NAMALWA (cell line): Measurements from ENCODE around the gene CCDC157.

Experiments used
- DNase-seq: peaks from one replicate; pipeline ENCODE4 v3.0.0-alpha.2; 2015; ENCODE audit warnings: low spot score

CCDC157 gene

DNA sequence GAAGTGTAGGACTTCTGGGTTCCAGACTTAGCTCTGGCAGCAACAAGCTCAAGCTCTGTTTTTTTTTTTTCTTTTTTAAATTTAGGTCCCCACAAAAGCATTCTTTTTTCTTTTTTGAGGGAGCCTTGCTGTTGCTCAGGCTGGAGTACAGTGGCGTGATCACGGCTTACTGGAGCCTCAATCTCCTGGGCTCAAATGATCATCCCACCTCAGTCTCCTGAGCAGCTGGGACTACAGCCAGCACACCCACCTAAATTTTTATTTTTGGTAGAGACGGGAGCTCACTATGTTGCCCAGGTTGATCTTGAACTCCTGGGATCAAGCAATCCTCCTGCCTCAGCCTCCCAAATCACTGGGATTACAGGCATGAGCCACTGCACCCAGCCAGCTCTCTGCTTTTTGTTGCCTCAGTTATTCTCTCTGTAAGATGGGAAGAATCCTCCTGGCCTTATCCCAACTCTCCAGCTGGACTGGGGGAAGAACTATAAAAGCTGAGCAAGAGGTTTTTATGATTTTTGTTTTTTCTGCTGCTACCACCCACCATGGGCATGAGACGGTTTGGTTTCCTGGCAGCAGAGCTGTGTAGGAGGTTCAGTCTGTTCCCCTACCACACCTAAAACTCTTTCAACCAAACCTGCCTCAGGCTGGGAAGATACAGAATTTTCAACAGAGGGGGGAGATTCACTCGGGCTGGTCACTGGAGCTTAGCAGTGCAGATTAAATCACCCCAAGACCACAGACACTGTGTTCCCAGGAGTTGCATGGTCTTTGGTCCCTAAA is 57.1 kb downstream of the CCDC157 start:
- no peak for DNase-seq

GRCh38 chr22:30414525-30415047 is 57.8 kb downstream of the CCDC157 start:
- DNase-seq: no peak

- DNase-seq: no peak
These were observed 59.6 kb downstream of the CCDC157 start for GRCh38 chr22:30416403-30416802.

DNA sequence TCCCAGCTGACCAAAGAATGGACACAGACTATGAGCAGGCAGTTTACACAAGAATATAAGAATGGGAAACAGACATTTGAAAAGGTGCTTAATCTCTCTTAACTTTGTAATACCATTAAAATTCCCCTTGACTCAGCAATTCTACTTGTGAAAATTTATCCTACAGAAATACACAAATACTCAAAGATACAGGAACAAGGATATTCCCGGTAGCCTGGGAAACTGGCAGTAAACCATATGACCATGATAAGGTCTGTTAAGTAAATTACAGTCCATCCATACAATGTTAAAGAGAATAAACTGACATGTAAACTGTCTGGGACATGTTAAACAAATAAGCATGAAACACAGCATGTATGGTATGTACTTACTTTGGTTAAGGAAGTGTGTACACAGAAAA is 60.0 kb downstream of the CCDC157 start:
- no peak for DNase-seq

GRCh38 chr22:30420347-30421125 is 63.7 kb downstream of the CCDC157 start:
- no peak for DNase-seq

GRCh38 chr22:30421695-30422480 is 65.1 kb downstream of the CCDC157 start:
- DNase-seq: no peak

DNA sequence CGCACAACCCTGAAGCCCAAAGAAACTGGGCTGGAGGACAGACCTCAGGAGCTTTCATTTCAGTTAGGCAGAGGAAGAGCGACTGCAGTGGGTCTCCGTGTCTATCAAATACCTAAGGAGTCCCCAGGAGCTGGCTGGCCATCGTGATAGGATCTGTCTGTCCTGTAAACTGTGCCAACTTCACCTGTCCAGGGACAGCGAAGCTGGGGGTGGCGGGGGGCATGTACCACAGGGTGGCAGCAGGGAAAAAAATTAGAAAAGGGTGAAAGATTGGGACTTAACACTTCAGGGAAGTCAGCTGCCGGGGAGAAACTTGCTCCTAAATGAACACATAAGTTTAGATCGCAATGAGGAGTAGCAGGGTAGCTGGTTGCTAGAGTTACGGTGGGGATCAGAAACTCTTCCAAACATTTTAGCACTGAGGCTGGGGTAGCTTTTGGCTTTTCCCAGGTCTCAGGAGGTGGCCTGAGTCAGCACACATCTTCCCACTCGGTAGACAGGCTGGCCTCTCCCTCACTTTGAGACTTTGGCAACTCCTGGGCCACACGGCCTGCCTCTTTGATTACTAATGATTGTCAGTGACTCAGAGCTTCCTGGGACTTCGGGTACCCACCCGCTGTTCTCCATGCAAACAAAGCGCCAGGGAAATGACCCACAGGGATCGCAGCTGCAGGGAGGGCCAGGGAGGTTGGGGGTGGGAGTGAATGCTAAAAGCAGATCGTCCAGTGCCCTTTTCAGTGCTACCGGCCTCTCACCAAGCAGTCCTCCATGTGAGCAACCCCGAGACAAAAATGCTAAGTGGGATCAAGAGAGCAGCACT is 65.9 kb downstream of the CCDC157 start:
- DNase-seq: no peak

DNA sequence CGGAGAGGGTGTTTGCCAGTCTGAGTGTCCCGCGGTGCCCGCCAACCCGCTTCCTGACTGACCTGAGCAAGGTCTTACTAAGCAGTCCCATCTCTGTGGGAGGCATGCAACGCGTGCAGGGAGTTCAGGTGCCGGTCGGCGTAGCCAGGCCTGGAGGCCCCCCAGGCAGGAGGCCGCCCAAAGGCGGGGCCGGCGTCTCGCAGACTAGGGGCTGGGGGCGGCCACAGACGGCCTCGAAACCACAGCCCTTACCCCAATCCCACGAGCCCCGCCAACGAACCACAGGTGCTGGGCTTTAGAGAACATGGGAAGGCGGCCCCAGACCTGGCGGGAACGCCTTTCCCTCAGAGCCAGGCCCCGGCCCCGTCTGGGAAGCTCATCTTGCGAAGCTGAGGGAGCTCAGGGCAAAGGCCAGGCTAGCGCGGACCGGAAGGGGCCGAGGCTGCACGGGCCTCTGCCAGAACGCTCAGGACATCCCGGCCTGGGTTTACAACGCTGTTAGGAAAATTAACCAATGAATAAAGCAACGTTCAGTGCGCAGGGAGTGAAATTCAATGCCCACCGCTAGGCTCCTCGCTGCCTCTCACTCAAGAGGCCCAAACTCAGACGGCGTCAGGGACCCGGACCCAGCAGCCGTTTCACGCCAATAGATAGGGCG is 66.6 kb downstream of the CCDC157 start:
- DNase-seq: no peak

- peak; percentile 100 for DNase-seq
These were observed 67.2 kb downstream of the CCDC157 start for GRCh38 chr22:30423959-30424533.

- peak; percentile 36 for DNase-seq
These were observed 67.9 kb downstream of the CCDC157 start for GRCh38 chr22:30424534-30425326.

DNA sequence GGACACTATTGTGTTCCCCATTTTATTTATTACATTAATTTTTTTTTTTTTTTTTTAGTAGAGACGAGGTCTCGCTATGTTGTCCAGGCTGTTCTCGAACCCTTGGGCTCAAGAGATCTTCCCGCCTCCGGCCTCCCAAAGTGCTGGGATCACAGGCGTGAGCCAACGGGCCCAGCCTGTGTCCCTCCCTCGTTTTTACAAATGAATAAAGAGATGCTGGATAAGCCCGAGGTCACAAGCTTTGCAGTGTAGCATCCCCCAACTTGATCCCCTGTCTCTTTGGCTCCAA is 68.5 kb downstream of the CCDC157 start:
- DNase-seq: no peak

- DNase-seq: peak; percentile 72
These were observed 69.0 kb downstream of the CCDC157 start, which contains the start of gene MTFP1 for GRCh38 chr22:30425616-30426387. Gene MTFP1, plus strand, starts transcription at chr22:30425768. Its CDS starts 112 bp downstream, at chr22:30425880.
